Measurements from ENCODE around the gene MYO5A.

GRCh38 chr15:52294881-52295420, 233.7 kb downstream of the MYO5A start:
- TF ChIP-seq GATA2 (IDR thresholded peaks at IDR 0.05; ENCODE audit: low read depth, low read length) (no peak), GATA3 (IDR thresholded peaks at IDR 0.05; ENCODE audit: low read depth, low read length) (no peak)
